Measurements from ENCODE around the gene SHPK.

- TF ChIP-seq POLR2A (IDR thresholded peaks at IDR 0.05; ENCODE audit: low read length), result no peak
- no peak for TF ChIP-seq GATA1 (IDR thresholded peaks at IDR 0.05; ENCODE audit: low read depth, low read length)
These were observed 20.7 kb downstream of the SHPK start for GRCh38 chr17:3615160-3615870.

Data from erythroblast (primary cell).